Fibroblast of the conjunctiva (primary cell): ENCODE measurements around the gene OR10G6.
A peak's percentile ranks its signal among the peaks of the same experiment; 100 is the strongest.
"Not testable (repeated sequence)": the region's sequence is repeated elsewhere in the genome, so short reads cannot be mapped to it uniquely, and the experiment has no call there.

Source experiments
- DNase-seq: peaks from one replicate; pipeline ENCODE4 v3.0.0-alpha.2; 2010; ENCODE audit warnings: low read depth

Gene OR10G6

GRCh38 chr11:123995119-123995518 lies at the start of gene OR10G6:
Gene OR10G6 (minus strand): TSS chr11:123995161. CDS start chr11:123995161, 0 bp downstream.
- DNase-seq: no peak

- DNase-seq: no peak
These were observed 48.5 kb upstream of the OR10G6 start for GRCh38 chr11:124043420-124043819.

GRCh38 chr11:124041254-124041653 lies 46.3 kb upstream of the OR10G6 start, which contains the start of gene OR10G7:
Gene OR10G7 (minus strand): TSS chr11:124041325. CDS start chr11:124039001, 2,324 bp downstream.
- DNase-seq: no peak

- no peak for DNase-seq
These were observed 44.6 kb upstream of the OR10G6 start for GRCh38 chr11:124039557-124039956.

GRCh38 chr11:124036666-124037065 lies 41.7 kb upstream of the OR10G6 start:
- DNase-seq: no peak

GRCh38 chr11:124026498-124026897 lies 31.5 kb upstream of the OR10G6 start, which contains the start of gene OR10G8:
Gene OR10G8 (plus strand): TSS chr11:124026798. CDS start chr11:124029623, 2,825 bp downstream.
- no peak for DNase-seq

GRCh38 chr11:124015837-124016236 lies 20.9 kb upstream of the OR10G6 start:
- not testable (repeated sequence) for DNase-seq

GRCh38 chr11:124012697-124013096 lies 17.7 kb upstream of the OR10G6 start, which contains the start of gene OR10G4:
Gene OR10G4 (plus strand): TSS chr11:124012997. CDS start chr11:124015575, 2,578 bp downstream.
- DNase-seq: no peak

GRCh38 chr11:123979311-123979710 lies 15.7 kb downstream of the OR10G6 start:
- DNase-seq: no peak

GRCh38 chr11:123977731-123978347 lies 17.1 kb downstream of the OR10G6 start, which contains the start of gene OR10S1:
Gene OR10S1 (minus strand): TSS chr11:123977781. CDS start chr11:123977664, 117 bp downstream.
- no peak for DNase-seq

GRCh38 chr11:123976770-123977560 lies 18.0 kb downstream of the OR10G6 start:
- no peak for DNase-seq

GRCh38 chr11:123973816-123974215 lies 21.1 kb downstream of the OR10G6 start:
- peak; percentile 20 for DNase-seq

GRCh38 chr11:123956752-123957151 lies 38.2 kb downstream of the OR10G6 start:
- DNase-seq: no peak

- DNase-seq: no peak
These were observed 49.8 kb downstream of the OR10G6 start for GRCh38 chr11:123945132-123945531.
